ENCODE data around the gene JARID2. TPM values are rescaled to one million over a fixed set of nuclear protein-coding genes. Genes with fewer than 3 reads are reported as not detected.

The JARID2 gene
- total and polyA plus RNA-seq, 2 of the 13 experiments (the other 11 are each of a cell fraction or from before 2014, with no cell fraction given), result 7.5 to 10.3 TPM

DNA sequence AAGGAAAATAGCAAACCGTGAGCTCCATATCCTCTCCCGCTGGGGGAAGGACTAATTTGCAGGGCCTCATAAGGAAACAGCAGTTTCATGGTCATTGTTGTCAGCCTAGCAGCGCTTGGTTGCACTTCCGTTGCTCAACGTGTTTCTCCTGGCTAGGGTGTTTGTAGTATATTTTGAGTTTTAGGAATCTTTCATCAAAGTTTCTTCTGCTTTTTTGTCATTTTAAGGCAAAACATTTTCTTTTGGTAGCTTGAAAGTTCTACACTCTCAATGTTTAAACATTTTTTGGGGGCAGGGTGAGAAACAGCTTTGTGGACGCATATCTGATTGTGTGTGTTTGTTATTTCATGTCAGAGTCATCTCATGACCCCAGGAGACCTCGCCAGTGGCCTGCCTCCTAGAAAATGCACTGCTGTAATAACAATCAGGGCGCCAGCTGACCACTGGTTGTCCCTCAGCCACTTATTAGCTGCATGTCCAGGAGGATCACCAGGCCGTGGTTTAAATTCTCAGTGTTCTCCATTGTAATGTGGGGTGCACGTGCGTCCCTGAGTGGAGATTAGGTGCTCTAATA is 20.6 kb downstream of the JARID2 start (continued):
- 0 out of 2 replicates have a peak, but pooled peaks have one; percentile 46 for TF ChIP-seq MTERF4 (CRISPR knock-in tag; IDR thresholded peaks at IDR 0.05)
- no peak for TF ChIP-seq REXO4 (CRISPR knock-in tag; IDR thresholded peaks at IDR 0.05; ENCODE audit: borderline replicate concordance)
- TF ChIP-seq, protein P1, sequence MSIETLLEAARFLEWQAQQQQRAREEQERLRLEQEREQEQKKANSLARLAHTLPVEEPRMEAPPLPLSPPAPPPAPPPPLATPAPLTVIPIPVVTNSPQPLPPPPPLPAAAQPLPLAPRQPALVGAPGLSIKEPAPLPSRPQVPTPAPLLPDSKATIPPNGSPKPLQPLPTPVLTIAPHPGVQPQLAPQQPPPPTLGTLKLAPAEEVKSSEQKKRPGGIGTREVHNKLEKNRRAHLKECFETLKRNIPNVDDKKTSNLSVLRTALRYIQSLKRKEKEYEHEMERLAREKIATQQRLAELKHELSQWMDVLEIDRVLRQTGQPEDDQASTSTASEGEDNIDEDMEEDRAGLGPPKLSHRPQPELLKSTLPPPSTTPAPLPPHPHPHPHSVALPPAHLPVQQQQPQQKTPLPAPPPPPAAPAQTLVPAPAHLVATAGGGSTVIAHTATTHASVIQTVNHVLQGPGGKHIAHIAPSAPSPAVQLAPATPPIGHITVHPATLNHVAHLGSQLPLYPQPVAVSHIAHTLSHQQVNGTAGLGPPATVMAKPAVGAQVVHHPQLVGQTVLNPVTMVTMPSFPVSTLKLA (IDR thresholded peaks at IDR 0.05), result 0 out of 2 replicates have a peak, but pooled peaks have one; percentile 7
- peak; percentile 80 for TF ChIP-seq SALL1 (CRISPR knock-in tag; IDR thresholded peaks at IDR 0.05)
- TF ChIP-seq ZNF878 (CRISPR knock-in tag; IDR thresholded peaks at IDR 0.05), result 0 out of 2 replicates have a peak, but pooled peaks have one; percentile 43
- TF ChIP-seq, protein P2, sequence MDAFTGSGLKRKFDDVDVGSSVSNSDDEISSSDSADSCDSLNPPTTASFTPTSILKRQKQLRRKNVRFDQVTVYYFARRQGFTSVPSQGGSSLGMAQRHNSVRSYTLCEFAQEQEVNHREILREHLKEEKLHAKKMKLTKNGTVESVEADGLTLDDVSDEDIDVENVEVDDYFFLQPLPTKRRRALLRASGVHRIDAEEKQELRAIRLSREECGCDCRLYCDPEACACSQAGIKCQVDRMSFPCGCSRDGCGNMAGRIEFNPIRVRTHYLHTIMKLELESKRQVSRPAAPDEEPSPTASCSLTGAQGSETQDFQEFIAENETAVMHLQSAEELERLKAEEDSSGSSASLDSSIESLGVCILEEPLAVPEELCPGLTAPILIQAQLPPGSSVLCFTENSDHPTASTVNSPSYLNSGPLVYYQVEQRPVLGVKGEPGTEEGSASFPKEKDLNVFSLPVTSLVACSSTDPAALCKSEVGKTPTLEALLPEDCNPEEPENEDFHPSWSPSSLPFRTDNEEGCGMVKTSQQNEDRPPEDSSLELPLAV (CRISPR knock-in tag; conservative IDR thresholded peaks at IDR 0.05; ENCODE audit: low read depth), result no peak
- 0 out of 2 replicates have a peak, but pooled peaks have one; percentile 40 for TF ChIP-seq BHLHE40 (IDR thresholded peaks at IDR 0.05; ENCODE audit: low read length)
- peak; percentile 98 for TF ChIP-seq THRA (CRISPR knock-in tag; IDR thresholded peaks at IDR 0.05; ENCODE audit: borderline replicate concordance)
- TF ChIP-seq RXRA (CRISPR knock-in tag; IDR thresholded peaks at IDR 0.05), result peak; percentile 91
- peak; percentile 77 for TF ChIP-seq ARID5B (CRISPR knock-in tag; IDR thresholded peaks at IDR 0.05)
- TF ChIP-seq ZEB1 (IDR thresholded peaks at IDR 0.05; ENCODE audit: insufficient replicate concordance, low read depth), result no peak
- no peak for TF ChIP-seq ZSCAN29 (CRISPR knock-in tag; conservative IDR thresholded peaks at IDR 0.05)
- peak; percentile 58; the same call in 1 of the 2 replicates for TF ChIP-seq GLI4 (CRISPR knock-in tag; IDR thresholded peaks at IDR 0.05; ENCODE audit: borderline replicate concordance)

Measured in HepG2 (cell line).